ENCODE measurements around the gene IFI27L2.

The IFI27L2 gene

GRCh38 chr14:94121485-94121884 lies 7.9 kb downstream of the IFI27L2 start:
- no peak for FAIRE-seq

GRCh38 chr14:94120667-94121340 lies 8.6 kb downstream of the IFI27L2 start:
- no peak for FAIRE-seq

- FAIRE-seq = no peak
Measured at GRCh38 chr14:94119071-94119470, 10.3 kb downstream of the IFI27L2 start.

DNA sequence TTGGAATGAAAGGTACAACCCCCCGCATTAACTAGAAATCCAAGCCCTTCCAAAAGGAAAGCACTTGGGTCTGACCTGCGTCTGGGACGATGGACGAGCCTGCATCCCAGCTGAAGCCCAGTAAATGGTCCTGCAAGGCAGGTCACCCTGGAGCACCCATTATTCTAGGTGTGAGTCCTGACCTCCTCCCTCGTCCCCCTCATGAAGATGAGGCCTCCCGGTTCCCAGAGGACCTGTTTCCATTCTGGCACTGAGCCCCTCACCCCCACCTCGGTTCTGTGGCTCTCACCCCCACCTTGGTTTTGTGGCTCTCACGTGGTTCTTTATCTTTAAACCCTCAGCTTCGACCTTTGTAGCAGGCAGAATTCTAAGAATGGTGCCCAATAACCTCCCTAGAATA lies 11.5 kb downstream of the IFI27L2 start:
- FAIRE-seq = no peak

- FAIRE-seq = no peak
Measured at GRCh38 chr14:94116701-94117100, 12.7 kb downstream of the IFI27L2 start.

GRCh38 chr14:94115631-94116030 lies 13.8 kb downstream of the IFI27L2 start:
- no peak for FAIRE-seq

- FAIRE-seq = no peak
Measured at GRCh38 chr14:94115058-94115591, 14.3 kb downstream of the IFI27L2 start.

DNA sequence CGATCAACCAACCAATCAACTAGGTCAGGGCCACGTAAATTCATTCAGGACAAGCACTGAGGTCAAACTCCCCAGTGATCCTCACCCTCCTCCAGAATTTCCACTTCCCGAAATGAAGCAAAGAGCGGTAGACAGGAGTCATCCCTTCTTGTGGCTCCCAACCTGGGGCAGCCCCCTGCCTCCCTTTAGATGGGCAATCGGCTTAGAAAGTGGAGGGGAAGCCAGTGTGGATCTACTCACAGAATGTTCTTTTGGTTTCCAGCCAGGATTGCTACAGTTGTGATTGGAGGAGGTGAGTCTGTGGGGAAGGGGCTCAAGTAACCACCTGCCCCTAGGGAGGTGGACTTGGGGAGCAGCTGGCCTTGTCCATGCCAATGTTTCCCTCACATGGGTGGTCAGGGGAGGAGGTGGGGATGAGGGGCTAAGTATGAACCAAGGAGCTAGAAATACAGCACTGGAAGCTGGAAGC lies 14.8 kb downstream of the IFI27L2 start:
- no peak for FAIRE-seq

- no peak for FAIRE-seq
Measured at GRCh38 chr14:94113908-94114588, 15.4 kb downstream of the IFI27L2 start.

GRCh38 chr14:94113490-94113889 lies 15.9 kb downstream of the IFI27L2 start:
- FAIRE-seq = no peak

DNA sequence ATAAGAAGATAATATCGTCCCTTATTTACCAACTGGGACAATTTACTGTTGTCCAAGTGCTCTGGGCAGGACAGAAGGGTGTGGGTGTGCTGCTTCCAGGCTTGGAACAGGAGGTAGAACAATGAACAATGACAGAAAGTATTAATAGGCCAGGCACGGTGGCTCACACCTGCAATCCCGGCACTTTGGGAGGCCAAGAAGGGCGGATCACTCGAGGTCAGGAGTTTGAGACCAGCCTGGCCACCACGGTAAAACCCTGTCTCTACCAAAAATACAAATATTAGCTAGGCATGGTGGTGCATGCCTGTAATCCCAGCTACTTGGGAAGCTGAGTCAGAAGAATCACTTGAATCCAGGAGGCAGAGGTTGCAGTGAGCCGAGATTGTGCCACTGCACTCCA lies 16.3 kb downstream of the IFI27L2 start:
- no peak for FAIRE-seq

DNA sequence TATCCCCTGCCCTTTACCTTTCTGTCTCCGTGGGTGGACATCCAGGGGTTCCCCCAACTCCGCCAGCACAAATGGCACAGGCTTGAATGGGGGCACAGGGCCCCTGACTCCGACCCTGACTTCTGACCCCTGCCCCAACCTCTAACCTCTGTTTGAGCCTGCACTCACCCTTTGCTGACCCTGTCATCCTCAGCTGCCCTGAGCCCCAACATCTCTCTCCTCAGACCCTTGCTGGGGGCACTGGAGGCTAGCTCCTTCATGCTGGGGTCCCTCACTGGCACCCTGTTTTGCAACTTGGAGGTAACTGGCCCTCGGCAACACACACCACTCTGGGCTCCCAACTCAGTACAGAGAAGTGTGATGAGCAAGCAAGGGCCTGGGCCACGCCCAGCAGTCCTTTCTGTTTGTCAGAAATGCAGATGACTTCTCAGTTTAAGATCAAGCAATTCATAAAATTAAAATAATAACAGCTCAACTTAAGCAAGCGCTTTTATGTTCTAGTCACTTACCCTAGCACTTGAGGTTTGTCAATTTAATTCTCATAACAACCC lies 16.8 kb downstream of the IFI27L2 start:
- FAIRE-seq = no peak

GRCh38 chr14:94111276-94112095 lies 17.9 kb downstream of the IFI27L2 start:
- FAIRE-seq = no peak

GRCh38 chr14:94110552-94111181 lies 18.7 kb downstream of the IFI27L2 start, which contains the start of gene IFI27:
TSS of gene IFI27 (plus strand) at chr14:94110736.
- no peak for FAIRE-seq

DNA sequence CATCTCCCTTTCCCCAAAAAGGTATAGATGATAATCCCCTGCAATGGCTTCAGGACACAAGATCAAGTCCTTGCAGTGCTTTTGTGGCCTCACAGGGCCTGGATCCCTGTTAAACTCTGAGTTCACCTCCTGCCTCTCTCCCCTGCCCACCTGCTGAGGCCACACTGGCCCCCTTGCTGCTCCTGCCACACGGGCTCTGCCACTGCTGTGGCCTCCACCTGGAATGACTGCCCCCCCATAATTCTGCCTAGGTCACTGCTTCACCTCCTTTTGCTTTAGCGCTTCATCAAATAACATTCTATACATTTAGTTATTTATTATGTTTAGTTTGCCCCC lies 19.5 kb downstream of the IFI27L2 start:
- no peak for FAIRE-seq

DNA sequence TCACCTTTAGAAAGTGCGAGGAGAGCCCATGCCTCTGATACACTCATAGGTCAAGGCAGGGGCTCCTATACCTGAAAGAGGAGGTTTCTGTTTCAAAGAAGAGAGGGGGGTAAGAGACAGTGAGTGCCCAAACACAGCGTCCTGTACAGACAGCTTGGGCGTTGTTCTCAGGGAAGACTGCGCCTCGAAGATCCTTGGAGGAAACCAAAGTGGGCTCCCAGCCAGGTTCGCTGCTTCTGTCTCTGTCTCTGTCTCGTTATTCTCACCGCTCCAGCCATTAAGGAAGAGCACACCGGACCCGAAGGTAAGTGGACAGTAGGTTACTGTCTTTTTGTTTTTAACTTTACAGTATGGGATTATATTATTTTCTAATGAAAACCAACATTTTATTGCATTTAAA lies 24.7 kb downstream of the IFI27L2 start:
- no peak for FAIRE-seq

DNA sequence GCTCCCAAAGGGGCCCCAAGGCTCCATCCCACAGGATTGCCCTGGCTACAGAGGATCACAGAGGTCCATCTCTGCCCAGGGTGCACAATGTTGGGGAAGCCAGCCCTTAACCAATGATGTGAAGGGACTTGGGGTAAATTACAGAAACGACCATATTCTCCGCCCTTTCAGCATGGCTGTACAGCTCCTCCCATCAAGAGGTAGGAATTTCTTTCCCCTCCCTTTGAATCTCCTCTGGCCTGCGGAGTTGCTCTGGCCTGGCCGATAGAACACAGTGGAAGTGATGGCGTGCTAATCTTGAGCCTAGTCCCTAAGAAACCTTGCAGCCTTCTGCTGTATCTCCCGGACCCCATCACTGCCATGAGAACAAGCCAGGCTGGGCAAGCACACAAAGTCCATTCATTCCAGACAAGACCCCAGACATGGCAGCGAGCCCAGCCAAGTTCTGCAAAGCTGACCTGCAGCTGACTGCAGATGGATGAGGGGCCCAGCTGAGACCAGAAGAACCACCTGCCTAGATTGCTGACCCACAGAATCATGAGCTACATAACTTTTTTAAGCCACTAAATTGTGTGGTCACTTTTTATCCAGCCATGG lies 25.8 kb downstream of the IFI27L2 start:
- no peak for FAIRE-seq

GRCh38 chr14:94102768-94103482 lies 26.5 kb downstream of the IFI27L2 start:
- no peak for FAIRE-seq

DNA sequence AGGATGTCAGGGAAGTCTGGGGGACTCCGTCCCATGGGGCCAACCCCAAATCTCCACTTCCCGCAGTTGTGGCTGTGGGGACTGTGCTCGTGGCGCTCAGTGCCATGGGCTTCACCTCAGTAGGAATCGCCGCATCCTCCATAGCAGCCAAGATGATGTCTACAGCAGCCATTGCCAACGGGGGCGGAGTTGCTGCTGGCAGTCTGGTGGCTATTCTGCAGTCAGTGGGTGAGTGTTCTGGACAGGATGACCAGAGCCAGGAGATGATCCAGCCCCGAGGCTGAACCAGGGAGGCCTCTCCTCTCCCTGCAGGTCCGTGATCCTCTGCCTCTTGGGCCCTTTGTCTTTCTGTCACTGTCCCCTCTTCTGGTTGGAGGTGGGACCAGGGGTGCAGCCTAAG lies 27.7 kb downstream of the IFI27L2 start:
- FAIRE-seq = no peak

GRCh38 chr14:94100847-94101246 lies 28.6 kb downstream of the IFI27L2 start:
- no peak for FAIRE-seq

- no peak for FAIRE-seq
Measured at GRCh38 chr14:94099006-94099405, 30.4 kb downstream of the IFI27L2 start.

All from islet of Langerhans (tissue), 1 donor.